ENCODE measurements around the gene AQP1.

DNA sequence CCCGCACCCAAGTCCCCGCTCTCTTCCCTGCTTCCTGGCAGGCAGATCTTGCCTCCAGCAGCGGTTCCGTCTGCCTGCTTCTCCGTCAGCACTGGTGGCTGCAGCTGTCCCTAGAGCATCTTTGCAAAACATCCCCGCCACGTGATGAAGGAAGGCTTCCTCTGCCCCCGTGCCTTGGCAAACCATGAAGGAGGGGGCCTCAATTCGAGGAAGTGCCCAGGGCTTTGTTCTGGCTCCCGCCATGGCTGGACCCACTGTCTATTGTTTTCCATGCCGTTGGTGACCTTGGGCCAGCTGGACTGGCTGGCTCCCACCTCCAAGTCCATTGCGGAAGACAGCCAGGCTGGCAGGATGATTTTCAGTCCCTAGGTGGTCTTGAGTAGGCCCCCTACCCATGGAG, 13.2 kb upstream of the AQP1 start:
- TF ChIP-seq, protein P1, sequence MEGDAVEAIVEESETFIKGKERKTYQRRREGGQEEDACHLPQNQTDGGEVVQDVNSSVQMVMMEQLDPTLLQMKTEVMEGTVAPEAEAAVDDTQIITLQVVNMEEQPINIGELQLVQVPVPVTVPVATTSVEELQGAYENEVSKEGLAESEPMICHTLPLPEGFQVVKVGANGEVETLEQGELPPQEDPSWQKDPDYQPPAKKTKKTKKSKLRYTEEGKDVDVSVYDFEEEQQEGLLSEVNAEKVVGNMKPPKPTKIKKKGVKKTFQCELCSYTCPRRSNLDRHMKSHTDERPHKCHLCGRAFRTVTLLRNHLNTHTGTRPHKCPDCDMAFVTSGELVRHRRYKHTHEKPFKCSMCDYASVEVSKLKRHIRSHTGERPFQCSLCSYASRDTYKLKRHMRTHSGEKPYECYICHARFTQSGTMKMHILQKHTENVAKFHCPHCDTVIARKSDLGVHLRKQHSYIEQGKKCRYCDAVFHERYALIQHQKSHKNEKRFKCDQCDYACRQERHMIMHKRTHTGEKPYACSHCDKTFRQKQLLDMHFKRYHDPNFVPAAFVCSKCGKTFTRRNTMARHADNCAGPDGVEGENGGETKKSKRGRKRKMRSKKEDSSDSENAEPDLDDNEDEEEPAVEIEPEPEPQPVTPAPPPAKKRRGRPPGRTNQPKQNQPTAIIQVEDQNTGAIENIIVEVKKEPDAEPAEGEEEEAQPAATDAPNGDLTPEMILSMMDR (IDR thresholded peaks at IDR 0.05; ENCODE audit: poor library complexity, severe bottlenecking), result no peak
- TF ChIP-seq EZH2 (IDR thresholded peaks at IDR 0.05; ENCODE audit: borderline replicate concordance, insufficient read depth, low read length, poor library complexity, severe bottlenecking) (no peak), EP300 (conservative IDR thresholded peaks at IDR 0.05; ENCODE audit: poor library complexity, severe bottlenecking) (no peak), POLR2AphosphoS5 (IDR thresholded peaks at IDR 0.05) (no peak), MXI1 (conservative IDR thresholded peaks at IDR 0.05; ENCODE audit: poor library complexity, severe bottlenecking) (no peak), SMC3 (conservative IDR thresholded peaks at IDR 0.05; ENCODE audit: poor library complexity) (no peak), TAF1 (IDR thresholded peaks at IDR 0.05; ENCODE audit: low read depth) (no peak), RAD21 (conservative IDR thresholded peaks at IDR 0.05) (no peak)
- TF ChIP-seq, protein P2, sequence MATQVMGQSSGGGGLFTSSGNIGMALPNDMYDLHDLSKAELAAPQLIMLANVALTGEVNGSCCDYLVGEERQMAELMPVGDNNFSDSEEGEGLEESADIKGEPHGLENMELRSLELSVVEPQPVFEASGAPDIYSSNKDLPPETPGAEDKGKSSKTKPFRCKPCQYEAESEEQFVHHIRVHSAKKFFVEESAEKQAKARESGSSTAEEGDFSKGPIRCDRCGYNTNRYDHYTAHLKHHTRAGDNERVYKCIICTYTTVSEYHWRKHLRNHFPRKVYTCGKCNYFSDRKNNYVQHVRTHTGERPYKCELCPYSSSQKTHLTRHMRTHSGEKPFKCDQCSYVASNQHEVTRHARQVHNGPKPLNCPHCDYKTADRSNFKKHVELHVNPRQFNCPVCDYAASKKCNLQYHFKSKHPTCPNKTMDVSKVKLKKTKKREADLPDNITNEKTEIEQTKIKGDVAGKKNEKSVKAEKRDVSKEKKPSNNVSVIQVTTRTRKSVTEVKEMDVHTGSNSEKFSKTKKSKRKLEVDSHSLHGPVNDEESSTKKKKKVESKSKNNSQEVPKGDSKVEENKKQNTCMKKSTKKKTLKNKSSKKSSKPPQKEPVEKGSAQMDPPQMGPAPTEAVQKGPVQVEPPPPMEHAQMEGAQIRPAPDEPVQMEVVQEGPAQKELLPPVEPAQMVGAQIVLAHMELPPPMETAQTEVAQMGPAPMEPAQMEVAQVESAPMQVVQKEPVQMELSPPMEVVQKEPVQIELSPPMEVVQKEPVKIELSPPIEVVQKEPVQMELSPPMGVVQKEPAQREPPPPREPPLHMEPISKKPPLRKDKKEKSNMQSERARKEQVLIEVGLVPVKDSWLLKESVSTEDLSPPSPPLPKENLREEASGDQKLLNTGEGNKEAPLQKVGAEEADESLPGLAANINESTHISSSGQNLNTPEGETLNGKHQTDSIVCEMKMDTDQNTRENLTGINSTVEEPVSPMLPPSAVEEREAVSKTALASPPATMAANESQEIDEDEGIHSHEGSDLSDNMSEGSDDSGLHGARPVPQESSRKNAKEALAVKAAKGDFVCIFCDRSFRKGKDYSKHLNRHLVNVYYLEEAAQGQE (IDR thresholded peaks at IDR 0.05; ENCODE audit: borderline replicate concordance), result no peak
